ENCODE measurements around the gene PAX9.

PAX9 gene

DNA sequence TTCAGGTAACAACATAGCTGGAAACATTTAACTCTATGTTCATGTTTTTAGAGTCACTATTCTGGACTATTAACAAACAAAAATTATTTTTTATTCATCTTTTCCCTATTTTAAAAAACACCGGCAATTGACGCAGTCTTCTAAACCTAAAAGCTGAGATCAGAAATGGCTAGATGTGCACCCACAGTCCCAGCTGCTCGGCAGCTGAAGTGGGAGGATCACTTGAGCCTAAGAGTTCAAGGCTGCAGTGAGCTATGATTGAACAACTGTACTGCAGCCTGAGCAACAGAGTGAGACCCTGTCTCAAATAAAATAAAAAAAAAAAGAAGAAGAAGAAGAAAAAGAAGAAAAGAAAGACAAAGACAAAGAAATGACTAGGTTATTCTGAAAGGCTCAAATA, 64.5 kb downstream of the PAX9 start:
- no peak for DNase-seq (ENCODE audit: low read depth in 1 of 2, low spot score in 1 of 2)

All from stimulated activated CD4-positive, alpha-beta T cell treated with anti-CD3 and anti-CD28 coated beads, Interleukin-15, amount 100 ng/mL, for 1 hour (primary cell).